HG03571 (cell line): ENCODE results near the gene AGXT2.

Source experiments
- ATAC-seq: cut with Tn5 transposase; IDR thresholded peaks from one replicate; pipeline ENCODE4 v1.9.1; 2021; ENCODE audit not compliant: unreplicated experiment

The AGXT2 gene

DNA sequence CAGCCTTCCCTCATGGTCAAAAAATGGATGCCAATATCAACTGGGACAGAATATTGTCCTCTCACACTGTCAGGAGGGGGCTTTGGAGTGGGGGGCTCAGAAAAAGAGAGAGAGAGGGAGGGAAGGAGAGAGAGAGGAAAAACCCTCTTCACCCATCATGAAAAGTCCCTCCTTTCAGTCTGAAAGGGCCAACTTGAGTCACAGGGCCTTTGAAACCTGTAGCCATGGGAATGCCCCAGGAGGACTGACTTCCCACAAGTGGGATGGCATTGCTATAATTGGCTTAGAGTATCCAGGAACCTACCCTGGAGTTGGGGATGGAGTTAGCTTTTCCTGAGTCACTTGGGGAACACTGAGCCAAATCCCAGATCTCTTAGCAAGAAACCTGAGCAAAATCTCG is 77.2 kb downstream of the AGXT2 start:
- ATAC-seq, result no peak

DNA sequence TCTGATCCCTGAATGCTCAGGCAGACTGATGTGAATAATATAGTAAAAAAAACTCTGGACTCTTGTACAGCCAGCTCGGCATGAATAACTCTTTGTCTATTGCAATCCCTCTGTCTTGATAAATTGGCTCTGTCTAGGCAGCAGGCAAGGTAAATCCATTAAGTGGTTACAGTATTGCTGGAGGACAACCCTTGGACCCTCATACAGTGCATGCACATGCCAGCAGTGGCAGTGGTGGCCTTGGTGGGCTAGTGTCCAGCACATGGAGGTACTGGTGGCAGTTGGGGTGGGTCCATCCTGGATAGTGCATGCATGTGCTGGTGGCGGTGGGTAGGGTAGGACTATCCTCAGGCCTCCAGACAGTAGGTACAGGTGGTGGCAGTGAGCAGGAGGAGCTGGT is 79.5 kb downstream of the AGXT2 start:
- ATAC-seq, result no peak

DNA sequence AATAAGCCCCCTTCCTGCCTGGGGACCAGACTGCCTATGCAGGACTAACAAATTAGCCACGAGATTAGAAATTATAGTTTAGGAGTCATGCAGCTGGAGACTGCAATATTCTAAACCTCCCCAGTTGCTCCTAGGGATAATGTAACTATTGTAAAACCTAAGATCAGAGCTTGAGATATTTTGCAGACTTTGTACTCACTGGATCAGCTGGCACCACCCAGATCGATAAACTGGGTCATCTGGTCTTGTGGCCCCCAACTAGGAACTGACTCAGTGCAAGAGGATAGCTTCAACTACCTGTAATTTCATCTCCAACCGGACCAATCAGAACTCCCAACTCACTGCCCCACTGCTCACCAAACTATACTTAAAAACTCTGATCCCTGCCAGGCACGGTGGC is 80.2 kb downstream of the AGXT2 start:
- ATAC-seq, result no peak

DNA sequence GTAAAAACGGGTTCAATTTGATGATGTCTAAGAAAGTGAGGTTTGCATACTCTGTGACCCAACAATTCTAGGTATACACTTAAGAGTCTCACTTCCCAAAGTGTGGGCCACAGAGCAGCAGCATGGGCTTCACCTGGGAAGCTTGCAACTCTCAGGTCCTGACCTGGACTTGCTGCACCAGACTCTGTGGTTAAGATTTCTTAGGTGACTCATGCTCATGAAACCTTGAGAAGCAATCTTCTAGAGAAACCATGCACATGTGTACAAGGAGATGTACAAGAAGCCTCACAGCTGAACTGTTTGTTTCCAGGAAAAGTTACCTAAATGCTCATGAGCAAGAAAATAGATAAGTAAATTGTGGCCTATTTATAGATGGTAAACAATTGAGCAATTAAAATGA is 88.4 kb downstream of the AGXT2 start:
- peak; percentile 94 for ATAC-seq

DNA sequence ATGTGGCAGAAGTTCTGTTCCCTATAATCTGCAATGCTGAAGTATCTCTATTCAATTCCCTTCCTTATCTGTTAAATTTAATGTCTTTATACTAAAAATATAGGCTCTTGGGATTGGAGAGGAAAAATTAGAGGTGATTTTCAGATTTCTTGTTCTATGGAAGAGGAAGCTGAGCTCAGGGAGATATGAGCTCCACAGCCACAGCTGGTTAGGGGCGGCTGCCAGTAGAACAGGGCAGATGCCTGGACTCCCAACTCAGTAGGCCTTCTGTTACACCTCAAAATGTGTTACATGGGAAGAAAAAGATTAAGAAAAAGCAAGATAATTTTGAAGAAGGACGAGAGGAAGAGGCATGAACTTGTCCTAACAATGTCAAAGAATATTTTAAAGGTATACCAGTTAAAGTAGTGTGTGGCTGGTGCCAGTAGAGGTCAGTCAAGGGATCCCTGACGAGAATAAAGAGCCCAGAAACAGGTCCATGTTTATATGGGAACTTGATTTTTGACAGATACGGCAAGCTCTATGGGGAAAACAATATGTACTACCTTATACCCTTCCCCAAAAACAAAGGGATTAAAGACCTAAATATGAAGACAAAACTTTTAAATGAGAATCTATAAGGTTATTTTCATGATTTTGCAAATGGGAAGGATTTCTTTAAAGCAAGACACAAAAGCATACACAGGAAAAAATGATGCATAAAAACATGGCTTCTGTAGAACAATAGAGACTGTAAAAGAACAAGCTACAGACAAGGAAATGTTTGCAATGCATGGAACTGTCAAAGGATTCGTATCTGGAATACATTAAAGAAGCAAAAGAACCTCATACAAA is 89.7 kb downstream of the AGXT2 start:
- ATAC-seq, result no peak

DNA sequence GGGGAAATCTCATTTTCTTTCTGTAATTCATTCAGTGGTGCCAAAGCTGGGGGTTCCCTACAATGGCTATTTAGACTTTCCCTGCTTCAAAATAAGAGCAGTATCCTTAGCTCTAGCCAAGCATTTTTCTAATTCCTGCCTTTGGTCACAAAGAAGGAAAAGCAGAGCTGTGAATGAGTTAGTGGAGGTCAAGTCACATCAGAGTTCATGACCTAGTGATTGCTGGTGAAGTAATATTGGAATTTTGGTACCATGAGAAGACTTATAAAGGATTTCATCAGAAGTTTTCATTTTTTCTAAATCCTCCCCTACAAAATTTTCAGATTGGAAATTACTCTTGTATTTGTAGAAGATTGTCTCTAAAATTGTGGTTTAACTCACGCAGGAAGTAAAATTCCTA is 90.4 kb downstream of the AGXT2 start:
- no peak for ATAC-seq
